ENCODE measurements around the gene DNER.

GRCh38 chr2:229726643-229727042 is 12.3 kb upstream of the DNER start:
- TF ChIP-seq, protein P1, sequence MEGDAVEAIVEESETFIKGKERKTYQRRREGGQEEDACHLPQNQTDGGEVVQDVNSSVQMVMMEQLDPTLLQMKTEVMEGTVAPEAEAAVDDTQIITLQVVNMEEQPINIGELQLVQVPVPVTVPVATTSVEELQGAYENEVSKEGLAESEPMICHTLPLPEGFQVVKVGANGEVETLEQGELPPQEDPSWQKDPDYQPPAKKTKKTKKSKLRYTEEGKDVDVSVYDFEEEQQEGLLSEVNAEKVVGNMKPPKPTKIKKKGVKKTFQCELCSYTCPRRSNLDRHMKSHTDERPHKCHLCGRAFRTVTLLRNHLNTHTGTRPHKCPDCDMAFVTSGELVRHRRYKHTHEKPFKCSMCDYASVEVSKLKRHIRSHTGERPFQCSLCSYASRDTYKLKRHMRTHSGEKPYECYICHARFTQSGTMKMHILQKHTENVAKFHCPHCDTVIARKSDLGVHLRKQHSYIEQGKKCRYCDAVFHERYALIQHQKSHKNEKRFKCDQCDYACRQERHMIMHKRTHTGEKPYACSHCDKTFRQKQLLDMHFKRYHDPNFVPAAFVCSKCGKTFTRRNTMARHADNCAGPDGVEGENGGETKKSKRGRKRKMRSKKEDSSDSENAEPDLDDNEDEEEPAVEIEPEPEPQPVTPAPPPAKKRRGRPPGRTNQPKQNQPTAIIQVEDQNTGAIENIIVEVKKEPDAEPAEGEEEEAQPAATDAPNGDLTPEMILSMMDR (IDR thresholded peaks at IDR 0.05) = no peak
- TF ChIP-seq PRDM15 (CRISPR knock-in tag; IDR thresholded peaks at IDR 0.05) = no peak
- no peak for TF ChIP-seq MAX (CRISPR knock-in tag; IDR thresholded peaks at IDR 0.05)
- no peak for TF ChIP-seq CBFB (CRISPR knock-in tag; IDR thresholded peaks at IDR 0.05; ENCODE audit: low read depth)

Measured in WTC11 (cell line).